Right atrium auricular region (tissue), 2 donors: ENCODE data around the gene PHC3. TPM values are rescaled to one million over a fixed set of nuclear protein-coding genes. Genes with fewer than 3 reads are reported as not detected.

Experiments
- DNase-seq: peaks from one replicate; pipeline ENCODE4 v3.0.0-alpha.2; 2019; ENCODE audit warnings: low spot score
- H3K27ac ChIP-seq, 2 donors: fragments of 200-600 bp; sonication (generic); 1 replicate in 1 of 2; 2 replicates in 1 of 2; pipeline ENCODE4 v1.5.1; 2016 to 2019
- H3K27me3 ChIP-seq, 2 donors: fragments of 200-600 bp; sonication (generic); one replicate each; pipeline versions ENCODE4 v1.5.1 to v1.6.0; 2017 to 2019
- H3K36me3 ChIP-seq: fragments of 200-600 bp; sonication (generic); one replicate; pipeline ENCODE4 v1.5.1; 2016
- H3K4me1 ChIP-seq, 2 donors: fragments of 200-600 bp; sonication (generic); one replicate each; pipeline versions ENCODE4 v1.5.1 to v1.6.0; 2017 to 2019
- H3K4me3 ChIP-seq, 2 donors: fragments of 200-600 bp; sonication (generic); 1 replicate in 1 of 2; 2 replicates in 1 of 2; pipeline ENCODE4 v1.5.1; 2017 to 2019; ENCODE audit warnings: mild to moderate bottlenecking in 1 of 2, moderate library complexity in 1 of 2
- H3K9me3 ChIP-seq, 2 donors: fragments of 200-600 bp; sonication (generic); one replicate each; pipeline ENCODE4 v1.5.1; 2019
- total RNA-seq, 2 donors: library from RNA; depleted of rRNA; stranded (reverse); fragments of >200 nt; gene quantifications; one replicate each; pipeline ENCODE4 v1.1.0, GENCODE V29; 2016
- TF ChIP-seq, protein P1 (sequence below), 2 donors: fragments of 200-600 bp; sonication (generic); IDR thresholded peaks; one replicate each; pipeline ENCODE4 v1.5.1; 2019; ENCODE audit warnings: antibody characterized with exemption in 2 of 2

PHC3 gene
- total RNA-seq, 2 donors from 2014 or later: 23.8 to 41.9 TPM

GRCh38 chr3:170159933-170160332, 21.6 kb downstream of the PHC3 start:
- Histone ChIP-seq H3K9me3 (no peaks in the 10 kb centered on the region), H3K4me3 (no peak overlapping the region), H3K27me3 (no peaks in the 10 kb centered on the region), H3K36me3 (peaks cover 15% of the 10 kb centered on the region), H3K27ac (no peak overlapping the region), H3K4me1 (peaks cover 0 to 15% of the 10 kb centered on the region in 2 donors)
- TF ChIP-seq, protein P1, sequence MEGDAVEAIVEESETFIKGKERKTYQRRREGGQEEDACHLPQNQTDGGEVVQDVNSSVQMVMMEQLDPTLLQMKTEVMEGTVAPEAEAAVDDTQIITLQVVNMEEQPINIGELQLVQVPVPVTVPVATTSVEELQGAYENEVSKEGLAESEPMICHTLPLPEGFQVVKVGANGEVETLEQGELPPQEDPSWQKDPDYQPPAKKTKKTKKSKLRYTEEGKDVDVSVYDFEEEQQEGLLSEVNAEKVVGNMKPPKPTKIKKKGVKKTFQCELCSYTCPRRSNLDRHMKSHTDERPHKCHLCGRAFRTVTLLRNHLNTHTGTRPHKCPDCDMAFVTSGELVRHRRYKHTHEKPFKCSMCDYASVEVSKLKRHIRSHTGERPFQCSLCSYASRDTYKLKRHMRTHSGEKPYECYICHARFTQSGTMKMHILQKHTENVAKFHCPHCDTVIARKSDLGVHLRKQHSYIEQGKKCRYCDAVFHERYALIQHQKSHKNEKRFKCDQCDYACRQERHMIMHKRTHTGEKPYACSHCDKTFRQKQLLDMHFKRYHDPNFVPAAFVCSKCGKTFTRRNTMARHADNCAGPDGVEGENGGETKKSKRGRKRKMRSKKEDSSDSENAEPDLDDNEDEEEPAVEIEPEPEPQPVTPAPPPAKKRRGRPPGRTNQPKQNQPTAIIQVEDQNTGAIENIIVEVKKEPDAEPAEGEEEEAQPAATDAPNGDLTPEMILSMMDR (IDR thresholded peaks at IDR 0.05): no peak
- DNase-seq: no peak

DNA sequence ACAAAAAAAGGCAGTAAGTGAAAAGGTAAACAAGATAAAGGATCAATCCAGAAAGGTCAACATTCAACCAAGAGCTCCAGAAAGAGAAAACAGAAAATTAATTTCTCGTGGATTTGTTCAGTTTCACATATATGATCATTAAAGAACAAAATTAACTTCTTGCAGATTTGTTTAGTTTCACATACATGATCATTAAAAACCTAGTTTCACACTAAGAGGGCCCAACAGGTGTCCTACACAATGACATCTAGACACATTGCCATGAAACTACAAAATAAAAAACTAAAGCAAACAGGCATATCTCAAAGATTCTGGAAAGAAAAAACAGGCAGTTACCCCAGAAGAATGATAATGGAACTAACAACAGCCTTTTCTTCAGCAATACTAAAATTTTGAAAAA, 22.1 kb downstream of the PHC3 start:
- TF ChIP-seq, protein P1 (IDR thresholded peaks at IDR 0.05): no peak

GRCh38 chr3:170155604-170156003, 25.9 kb downstream of the PHC3 start:
- peaks cover 3% of the 10 kb centered on the region for H3K36me3 ChIP-seq
- H3K4me3 ChIP-seq: no peak overlapping the region
- H3K27ac ChIP-seq: no peak overlapping the region
- DNase-seq: no peak
- no peaks in the 10 kb centered on the region for H3K9me3 ChIP-seq
- H3K27me3 ChIP-seq: no peaks in the 10 kb centered on the region
- TF ChIP-seq, protein P1 (IDR thresholded peaks at IDR 0.05): no peak
- peaks cover 0 to 23% of the 10 kb centered on the region in 2 donors for H3K4me1 ChIP-seq

More for the DNA sequence above, 22.1 kb downstream of the PHC3 start:
- H3K4me3 ChIP-seq: no peak overlapping the region
- DNase-seq: no peak
- no peaks in the 10 kb centered on the region for H3K27me3 ChIP-seq
- H3K9me3 ChIP-seq: no peaks in the 10 kb centered on the region
- peaks cover 15% of the 10 kb centered on the region for H3K36me3 ChIP-seq
- H3K27ac ChIP-seq: no peak overlapping the region
- peaks cover 0 to 15% of the 10 kb centered on the region in 2 donors for H3K4me1 ChIP-seq

- Histone ChIP-seq H3K4me1 (peaks cover 0 to 21% of the 10 kb centered on the region in 2 donors), H3K4me3 (no peak overlapping the region), H3K27me3 (no peaks in the 10 kb centered on the region), H3K9me3 (no peaks in the 10 kb centered on the region), H3K27ac (peak overlapping the region in 1 of 2 donors; percentile 13), H3K36me3 (no peaks in the 10 kb centered on the region)
- TF ChIP-seq, protein P1 (IDR thresholded peaks at IDR 0.05): no peak
- DNase-seq: no peak
These were observed 26.9 kb downstream of the PHC3 start for GRCh38 chr3:170154569-170155143.

GRCh38 chr3:170154084-170154483, 27.4 kb downstream of the PHC3 start:
- Histone ChIP-seq H3K9me3 (no peaks in the 10 kb centered on the region), H3K4me3 (no peak overlapping the region), H3K27ac (no peak overlapping the region), H3K4me1 (peaks cover 0 to 21% of the 10 kb centered on the region in 2 donors), H3K36me3 (no peaks in the 10 kb centered on the region), H3K27me3 (no peaks in the 10 kb centered on the region)
- TF ChIP-seq, protein P1 (IDR thresholded peaks at IDR 0.05): no peak
- DNase-seq: no peak

GRCh38 chr3:170151536-170151935, 30.0 kb downstream of the PHC3 start:
- no peak for DNase-seq
- Histone ChIP-seq H3K36me3 (no peaks in the 10 kb centered on the region), H3K9me3 (no peaks in the 10 kb centered on the region), H3K27me3 (no peaks in the 10 kb centered on the region), H3K4me1 (peaks cover 0 to 21% of the 10 kb centered on the region in 2 donors), H3K27ac (no peak overlapping the region), H3K4me3 (no peak overlapping the region)
- TF ChIP-seq, protein P1 (IDR thresholded peaks at IDR 0.05): no peak
